SH-SY5Y (cell line): ENCODE data around the gene IRF7.

Experiments used
- GATA2 ChIP-seq: IDR thresholded peaks from 2 replicates; pipeline ENCODE4 v1.6.1; 2011; ENCODE audit warnings: mild to moderate bottlenecking, low read depth, low read length
- GATA3 ChIP-seq: IDR thresholded peaks from 2 replicates; pipeline ENCODE4 v1.6.1; 2011; ENCODE audit warnings: low read depth, mild to moderate bottlenecking, low read length, moderate library complexity

DNA sequence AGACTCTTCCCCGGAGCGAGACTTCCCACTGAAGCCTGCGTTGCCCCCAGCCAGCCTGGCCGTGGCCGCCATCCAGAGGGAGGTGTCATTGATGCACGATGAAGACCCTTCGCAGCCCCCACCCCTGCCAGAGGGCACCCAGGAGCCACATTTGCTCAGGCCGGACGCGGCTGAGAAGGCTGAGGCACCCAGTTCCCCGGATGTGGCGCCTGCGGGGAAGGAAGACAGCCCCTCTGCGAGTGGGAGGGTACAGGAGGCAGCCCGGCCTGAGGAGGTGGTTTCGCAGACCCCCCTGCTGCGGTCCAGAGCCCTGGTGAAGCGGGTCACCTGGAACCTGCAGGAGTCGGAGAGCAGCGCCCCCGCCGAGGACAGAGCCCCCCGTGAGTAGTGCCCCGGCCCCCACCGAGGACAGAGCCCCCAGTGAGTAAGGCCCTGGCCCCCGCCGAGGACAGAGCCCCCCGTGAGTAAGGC, 6.4 kb downstream of the IRF7 start:
- TF ChIP-seq GATA2 (no peak), GATA3 (no peak)
